ENCODE measurements around the gene IP6K2. TPM values are rescaled to one million over a fixed set of nuclear protein-coding genes. Genes with fewer than 3 reads are reported as not detected.

Gene IP6K2
- total RNA-seq, 1 donor from 2014 or later: 58.2 TPM

Other genes starting within 250 kb of the IP6K2 start
- 95.5 and 133 TPM in 2 replicates for gene SHISA5, start 213.0 kb downstream of the IP6K2 start, total RNA-seq
- 2.0 and 2.2 TPM in 2 replicates for gene PFKFB4, start 160.4 kb downstream of the IP6K2 start, total RNA-seq
- not detected in 2 replicates for gene UCN2, start 153.4 kb downstream of the IP6K2 start, total RNA-seq
- gene COL7A1, start 121.9 kb downstream of the IP6K2 start, total RNA-seq: 0.42 and 1.5 TPM in 2 replicates
- 288 and 371 TPM in 2 replicates for gene UQCRC1, start 107.6 kb downstream of the IP6K2 start, total RNA-seq
- not detected in 2 replicates for gene TMEM89, start 95.5 kb downstream of the IP6K2 start, total RNA-seq
- gene SLC26A6, start 81.8 kb downstream of the IP6K2 start, total RNA-seq: 23.9 and 27.7 TPM in 2 replicates
- gene CELSR3, start 54.3 kb downstream of the IP6K2 start, total RNA-seq: 0.17 and 0.47 TPM in 2 replicates
- gene NCKIPSD, start 31.3 kb downstream of the IP6K2 start, total RNA-seq: 6.3 and 8.9 TPM in 2 replicates
- gene PRKAR2A, start 130.7 kb upstream of the IP6K2 start, total RNA-seq: 35.6 and 50.8 TPM in 2 replicates
- gene SLC25A20, start 181.7 kb upstream of the IP6K2 start, total RNA-seq: 21.9 and 29.3 TPM in 2 replicates
- gene ARIH2, start 201.6 kb upstream of the IP6K2 start, total RNA-seq: 77.2 and 86.3 TPM in 2 replicates

Data from dermis blood vessel endothelial cell (primary cell).